Iris pigment epithelial cell (primary cell): Measurements from ENCODE around the gene MCTP1.

Experiments used
- DNase-seq: peaks from one replicate; pipeline ENCODE4 v3.0.0-alpha.2; 2011; ENCODE audit warnings: low read depth

The MCTP1 gene

DNA sequence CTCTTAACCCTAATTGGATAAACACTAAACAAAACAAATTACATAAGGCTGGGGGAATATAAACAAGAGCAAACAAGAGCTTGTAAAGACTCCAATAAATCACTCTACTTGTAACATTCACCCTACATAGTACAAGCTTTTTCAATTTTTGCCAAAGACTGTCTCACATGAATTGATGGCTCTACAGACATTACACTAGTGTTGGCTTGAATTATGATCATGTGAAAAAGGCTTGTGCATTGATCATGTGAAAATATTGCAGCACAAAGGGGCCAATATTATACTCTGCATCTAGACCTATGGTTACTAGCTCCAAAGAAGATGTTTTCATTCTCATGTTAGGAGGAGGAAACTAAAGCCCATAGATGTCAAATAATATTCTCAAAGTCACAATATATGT is 212.6 kb downstream of the MCTP1 start:
- DNase-seq: no peak

DNA sequence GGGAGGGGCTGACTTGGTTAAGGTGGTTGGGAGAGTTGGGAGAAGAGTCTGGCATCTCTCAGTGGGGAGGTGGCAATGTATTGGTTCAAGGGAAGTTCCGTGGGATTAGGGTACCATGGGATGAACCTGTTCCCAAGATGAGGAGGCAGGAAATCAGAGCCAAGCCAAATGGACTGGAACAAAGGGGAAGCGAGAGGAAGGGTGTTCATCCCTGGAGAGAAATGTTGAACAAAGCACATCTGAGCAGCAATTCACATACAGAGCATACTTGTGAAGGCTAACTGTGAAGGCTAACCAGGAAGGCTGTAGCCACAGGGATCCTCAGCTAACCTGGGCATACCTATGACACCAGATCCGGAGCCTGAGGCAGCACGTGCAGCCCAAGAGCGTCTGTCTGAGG is 214.0 kb downstream of the MCTP1 start:
- DNase-seq: no peak

DNA sequence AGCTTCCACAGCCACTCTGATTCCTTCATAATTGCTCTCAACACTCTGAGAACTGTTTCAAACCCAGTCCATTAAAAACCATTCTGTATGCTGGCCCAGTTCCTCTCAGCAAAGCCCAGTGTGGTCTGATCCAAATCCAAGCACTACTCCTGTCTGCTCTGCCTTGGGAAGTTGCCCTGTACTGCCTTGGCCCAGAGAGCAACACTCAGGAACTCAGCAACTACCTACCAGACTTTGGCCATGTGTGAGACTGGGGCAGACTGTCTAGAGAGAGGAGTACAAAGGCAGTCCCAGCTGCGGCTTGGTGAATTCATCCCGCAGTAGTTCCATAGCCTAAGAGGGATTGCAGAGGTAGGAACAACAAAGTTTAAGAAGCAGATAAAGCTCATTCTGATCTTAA is 214.4 kb downstream of the MCTP1 start:
- no peak for DNase-seq

DNA sequence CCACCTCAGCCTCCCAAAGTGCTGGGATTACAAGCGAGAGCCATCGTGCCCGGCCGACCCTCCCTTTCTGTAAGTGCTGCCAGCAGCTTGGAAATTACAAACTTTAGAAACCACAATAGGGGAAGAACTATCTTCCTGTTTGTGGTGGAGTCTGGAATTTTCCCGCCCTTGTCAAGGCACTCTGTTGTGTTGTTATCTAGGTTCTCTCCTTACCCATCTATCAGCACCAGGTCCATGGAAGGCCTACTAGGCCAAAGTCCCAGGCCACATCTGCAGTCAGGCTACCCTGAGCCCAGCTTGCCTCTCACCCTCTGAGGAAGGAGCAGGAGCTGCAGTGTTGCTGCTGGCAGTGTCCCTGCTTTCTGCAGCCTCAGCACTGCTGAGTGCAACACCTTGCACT is 214.9 kb downstream of the MCTP1 start:
- peak; percentile 23 for DNase-seq

DNA sequence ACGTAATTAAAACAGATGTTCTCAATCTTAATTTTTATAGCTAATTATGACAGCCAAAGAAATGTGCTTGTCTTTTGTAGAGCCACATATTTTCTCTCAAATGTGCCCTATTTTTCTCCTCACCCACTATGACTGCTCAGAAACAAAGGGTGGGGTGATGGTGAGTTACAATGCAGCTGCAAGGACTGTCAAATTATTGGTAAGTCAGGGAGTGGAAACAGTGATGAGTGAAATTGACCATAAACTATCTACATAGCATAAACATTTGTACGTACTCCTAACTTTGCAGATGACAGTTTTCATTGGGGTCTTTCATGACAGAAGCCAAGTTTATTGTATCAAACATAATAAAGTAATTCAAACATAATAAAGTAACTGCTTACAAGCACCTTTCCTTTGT is 215.9 kb downstream of the MCTP1 start:
- no peak for DNase-seq

DNA sequence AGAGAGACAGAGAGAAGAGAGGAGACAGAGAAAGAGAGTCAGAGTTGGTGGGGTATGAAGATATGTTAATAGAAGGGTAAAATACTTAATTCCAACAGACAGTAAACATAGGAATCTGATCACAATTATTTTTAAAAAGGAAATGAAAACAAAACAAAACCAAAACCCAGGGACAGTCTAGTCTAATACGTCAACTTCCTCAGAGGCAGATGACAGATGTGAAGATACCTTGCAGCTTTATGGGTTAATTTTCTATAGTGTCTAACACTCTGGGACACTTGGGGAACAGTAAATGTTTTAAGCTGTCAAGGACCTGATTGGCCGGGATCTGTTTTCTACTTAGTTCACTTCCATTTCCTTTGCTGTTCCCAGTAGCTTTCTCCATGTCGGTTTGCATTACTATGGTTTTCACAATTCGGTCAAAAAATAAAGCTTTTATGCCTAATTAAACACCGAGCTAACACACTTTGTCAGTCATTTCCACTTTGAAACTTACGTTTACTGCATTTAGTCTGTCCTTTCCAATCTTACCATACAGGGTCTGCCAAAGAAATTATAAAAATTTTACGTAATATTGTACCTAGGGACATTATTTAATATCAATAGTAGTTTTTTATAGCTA is 216.5 kb downstream of the MCTP1 start:
- DNase-seq: no peak

DNA sequence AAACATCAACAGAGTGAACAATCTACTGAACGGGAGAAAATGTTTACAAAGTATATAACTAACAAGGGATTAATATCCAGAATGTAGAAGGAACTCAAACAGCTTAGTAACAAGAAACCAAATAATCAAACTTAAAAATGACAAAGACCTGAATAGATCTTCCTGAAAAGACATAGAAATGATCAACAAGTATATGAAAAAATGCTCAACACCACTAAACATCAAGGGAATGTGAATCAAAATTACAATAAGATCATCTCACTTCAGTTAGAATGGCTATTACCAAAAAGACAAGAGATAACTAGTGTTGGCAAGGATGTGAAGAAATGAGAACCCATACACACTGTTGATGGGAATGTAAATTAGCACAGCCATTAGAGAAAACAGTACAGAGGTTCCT is 218.8 kb downstream of the MCTP1 start:
- DNase-seq: no peak

DNA sequence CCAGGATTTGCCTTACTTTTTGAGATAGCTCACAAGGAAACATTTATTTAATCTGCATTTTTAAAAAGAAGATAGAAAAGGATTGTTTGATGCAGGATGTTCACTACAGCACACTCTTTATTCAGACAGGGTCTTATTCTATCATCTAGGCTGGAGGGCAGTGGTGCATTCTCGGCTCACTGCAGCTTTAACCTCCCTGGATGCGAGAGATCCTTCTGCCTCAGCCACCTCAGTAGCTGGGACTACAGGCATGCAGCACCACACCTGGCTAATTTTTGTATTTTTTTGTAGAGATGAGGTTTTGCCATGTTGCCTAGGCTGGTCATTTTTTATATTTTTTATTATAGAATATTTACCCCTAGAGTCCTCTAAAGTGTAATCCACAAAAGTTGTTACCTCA is 221.4 kb downstream of the MCTP1 start:
- no peak for DNase-seq

DNA sequence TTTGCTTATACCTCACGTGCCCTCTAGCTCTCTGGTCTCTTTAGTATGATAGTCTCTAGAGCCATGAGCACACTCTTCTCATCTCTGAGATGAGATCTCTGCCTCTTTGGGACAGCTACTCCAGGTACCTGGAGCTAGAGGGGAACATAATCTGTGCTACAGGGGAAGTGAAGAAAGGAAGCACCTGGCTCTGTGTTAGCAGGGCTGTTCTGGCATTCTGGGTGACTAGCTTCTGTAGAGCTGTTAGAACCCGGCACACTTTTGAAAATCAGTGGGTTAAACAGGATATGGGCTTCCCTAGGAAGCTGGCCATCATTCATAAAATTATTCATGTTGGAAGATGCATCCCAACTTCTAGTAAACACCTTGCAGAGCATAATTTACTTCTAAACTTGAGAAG is 224.8 kb downstream of the MCTP1 start:
- DNase-seq: no peak

DNA sequence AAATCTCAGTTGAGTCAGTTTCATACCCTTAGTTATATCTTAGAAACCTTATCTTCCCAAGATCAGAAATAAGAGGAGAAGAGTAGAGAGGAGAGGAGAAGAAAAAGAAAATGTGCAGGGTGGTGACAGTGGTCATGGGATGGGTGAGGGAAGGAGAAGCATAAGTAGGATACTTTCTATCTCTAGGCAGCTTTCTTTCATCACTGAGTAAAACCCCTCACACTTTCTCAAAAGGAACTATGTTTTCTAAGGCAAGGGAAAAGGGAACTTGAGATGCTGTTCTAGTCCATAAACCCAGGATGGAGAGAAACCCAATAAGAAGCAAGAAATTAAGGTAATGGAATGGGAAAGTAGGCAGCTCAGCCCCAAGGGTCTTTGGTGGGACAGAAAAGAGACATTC is 225.3 kb downstream of the MCTP1 start:
- DNase-seq: no peak

DNA sequence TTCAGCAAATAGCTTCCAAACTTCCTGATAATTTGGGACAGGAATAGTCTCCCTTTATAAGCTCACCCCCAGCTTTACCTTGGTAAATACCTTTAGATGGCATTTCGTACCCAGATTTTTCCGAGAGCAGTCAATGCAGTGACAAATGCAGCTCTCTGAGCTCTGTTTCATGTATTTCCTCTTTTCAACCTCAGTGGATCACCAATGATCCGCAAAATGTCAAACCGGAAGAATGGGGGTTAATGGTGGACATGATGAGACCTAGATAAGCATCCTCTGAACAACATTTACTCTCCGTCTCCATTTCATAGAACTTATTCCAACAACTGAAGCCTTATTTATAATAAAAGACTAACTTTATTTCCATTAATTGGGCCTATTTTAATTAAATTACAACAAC is 227.3 kb downstream of the MCTP1 start:
- no peak for DNase-seq

DNA sequence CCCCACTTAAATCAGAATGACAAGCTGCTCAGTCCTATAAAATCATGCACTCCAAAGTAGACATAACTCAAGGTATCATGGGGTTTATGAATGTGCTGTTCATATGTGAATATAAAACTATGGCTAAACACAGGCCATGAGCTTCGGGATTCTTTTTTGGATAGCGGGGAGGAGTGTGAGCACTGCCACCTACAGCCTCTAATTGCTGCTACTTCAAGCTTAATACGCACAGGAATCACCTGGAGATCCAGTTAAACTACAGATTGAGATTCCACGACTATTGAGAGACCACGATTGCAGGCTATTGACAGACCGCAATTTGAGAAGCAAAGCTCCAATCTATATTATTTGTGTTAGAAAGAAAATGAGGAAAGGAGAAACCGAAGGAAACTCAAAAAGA is 231.6 kb downstream of the MCTP1 start:
- DNase-seq: no peak

DNA sequence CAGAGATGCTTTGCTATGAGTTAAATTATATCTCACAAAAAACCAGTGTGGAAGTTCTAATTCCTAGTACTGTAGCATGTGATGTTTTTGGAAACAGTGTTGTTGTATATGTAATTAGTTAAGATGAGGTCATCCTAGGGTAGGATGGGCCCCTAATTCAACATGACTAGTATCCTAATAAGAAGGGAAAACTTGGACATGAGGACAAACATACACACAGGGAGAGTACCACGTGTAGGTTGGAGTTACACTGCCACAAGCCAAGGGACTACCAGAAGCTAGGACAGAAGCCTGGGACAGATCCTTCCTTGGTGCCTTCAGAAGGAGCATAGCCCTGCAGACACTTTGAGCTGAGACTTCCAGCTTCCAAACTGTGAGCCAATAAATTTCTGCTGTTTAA is 234.2 kb downstream of the MCTP1 start:
- DNase-seq: no peak

DNA sequence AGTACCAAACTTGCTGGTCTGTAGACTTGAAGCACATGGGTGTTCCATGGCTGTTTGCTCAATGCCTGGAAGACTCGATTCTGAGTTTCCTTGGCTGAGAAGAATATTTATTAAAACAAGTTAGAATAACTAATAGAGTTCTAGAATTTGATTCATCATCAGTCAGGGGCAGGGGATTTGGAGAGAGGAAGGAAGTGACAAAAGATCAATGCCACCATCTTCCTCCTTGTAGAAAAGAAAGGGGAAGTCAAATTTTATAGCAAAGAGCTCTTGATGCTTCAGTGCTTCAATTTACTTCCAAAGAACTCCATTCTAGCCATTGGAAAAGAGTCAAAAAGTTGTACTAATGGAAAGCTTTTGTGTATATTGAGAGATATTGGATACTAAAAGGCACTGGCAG is 236.3 kb downstream of the MCTP1 start:
- DNase-seq: no peak

DNA sequence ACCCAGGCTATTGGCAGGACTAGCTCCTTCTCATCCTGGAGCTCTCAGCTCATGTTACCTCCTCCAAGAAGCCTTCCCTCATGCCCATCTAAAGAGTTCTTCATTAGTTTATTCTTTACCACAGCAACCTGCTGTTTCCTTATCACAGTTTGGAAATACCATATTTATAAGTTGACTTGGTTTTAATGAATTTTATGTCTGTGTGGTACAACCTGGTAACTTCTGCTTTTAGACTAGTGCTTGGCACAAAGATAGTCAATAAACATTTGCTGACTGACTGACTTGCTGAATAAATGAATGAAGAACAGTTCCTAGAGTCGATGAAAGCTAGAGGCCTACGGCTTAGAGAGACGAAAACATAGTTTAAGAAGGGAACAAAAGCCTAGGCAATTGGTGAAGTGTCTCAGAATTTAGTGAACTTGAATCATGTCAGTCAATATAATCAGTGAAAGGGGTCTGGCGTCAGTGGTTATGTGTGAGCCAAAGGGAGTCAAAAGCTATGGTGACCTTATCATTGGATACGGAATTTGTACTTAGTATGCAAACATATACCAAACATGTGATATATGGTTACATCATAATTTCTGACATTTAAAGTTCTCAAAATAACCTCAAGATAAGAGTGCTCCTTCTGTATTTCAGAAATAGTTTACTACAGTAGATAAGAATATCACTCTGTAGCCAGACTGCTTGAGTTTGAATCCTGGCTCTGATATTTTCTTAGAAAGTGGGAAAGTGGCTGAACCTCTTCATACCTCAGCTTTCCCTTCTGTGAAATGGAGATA is 239.5 kb downstream of the MCTP1 start:
- DNase-seq: no peak

DNA sequence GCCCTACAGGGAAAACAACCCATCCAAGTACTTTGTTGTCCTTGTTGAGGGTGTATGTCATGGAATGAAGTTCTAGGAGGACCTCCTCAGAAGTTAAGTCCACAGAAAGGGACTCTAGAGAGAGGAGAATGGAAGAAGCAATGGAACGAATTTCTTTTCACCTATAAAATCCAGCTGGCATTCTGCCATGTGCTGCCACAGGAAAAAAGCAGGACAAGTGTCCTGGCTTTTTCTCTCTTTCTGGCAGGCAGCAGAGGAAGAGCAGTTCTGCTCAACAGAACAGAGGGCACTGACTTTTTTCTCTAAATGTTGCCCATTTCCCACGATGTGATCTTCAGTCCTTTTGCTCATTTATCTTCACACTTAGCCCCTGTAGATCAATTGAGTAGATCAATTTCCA is 240.8 kb downstream of the MCTP1 start:
- DNase-seq: no peak

DNA sequence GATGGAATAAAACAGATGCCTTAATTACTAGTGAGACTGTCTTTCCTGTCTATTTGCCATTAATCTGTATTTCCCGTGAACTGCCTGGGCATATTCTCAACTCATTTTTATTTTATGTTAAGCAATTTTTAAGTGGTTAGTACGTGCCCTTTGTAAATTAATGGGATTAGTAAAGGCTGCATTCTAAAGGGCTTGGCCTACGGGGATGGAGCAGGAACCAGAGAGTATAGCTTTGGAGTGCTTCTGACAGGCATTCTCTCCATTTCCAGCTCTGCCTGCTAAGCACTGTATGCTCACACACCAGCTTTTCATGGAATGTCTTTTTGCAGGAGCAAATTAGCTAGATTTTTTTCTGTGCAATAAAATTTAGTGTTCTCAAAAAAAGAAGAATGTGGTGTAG is 241.2 kb downstream of the MCTP1 start:
- no peak for DNase-seq

DNA sequence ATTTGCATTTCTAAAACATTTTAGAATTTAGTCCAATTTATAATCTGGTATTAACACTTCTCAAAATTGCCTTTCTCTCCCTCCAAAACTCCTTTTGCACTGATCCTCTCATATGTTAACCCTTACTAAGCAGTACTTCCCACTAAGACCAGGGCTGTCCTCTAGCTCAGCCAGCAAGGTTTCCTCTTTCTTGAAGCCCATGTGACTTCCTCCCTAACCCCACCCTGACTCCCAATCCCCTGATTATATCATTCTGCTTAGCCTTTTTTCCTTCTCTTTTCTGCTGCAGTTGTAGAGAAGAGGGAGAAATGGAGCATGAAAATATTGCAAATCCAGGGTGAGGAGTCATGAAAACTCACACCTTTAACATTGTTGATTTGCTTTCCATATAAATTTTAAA is 241.7 kb downstream of the MCTP1 start:
- peak; percentile 8 for DNase-seq

DNA sequence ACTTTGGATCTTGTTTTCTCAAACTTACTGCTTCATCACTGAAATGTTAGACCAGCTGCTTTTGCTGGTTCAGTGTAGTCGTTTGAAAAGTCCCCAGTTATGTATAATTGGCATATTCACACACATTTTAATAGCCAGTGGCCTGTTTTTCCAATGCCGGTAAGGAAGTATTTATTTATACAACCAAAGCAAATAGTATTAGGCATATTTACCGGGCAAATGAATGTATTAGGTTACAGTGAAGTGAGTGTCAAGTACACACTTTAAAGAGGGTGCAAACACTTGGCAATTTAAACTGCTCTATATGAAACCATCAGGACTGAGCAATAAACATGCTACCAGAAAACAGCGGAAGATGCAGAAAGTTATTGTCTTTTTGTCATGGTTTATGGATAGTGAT is 242.9 kb downstream of the MCTP1 start:
- DNase-seq: no peak

DNA sequence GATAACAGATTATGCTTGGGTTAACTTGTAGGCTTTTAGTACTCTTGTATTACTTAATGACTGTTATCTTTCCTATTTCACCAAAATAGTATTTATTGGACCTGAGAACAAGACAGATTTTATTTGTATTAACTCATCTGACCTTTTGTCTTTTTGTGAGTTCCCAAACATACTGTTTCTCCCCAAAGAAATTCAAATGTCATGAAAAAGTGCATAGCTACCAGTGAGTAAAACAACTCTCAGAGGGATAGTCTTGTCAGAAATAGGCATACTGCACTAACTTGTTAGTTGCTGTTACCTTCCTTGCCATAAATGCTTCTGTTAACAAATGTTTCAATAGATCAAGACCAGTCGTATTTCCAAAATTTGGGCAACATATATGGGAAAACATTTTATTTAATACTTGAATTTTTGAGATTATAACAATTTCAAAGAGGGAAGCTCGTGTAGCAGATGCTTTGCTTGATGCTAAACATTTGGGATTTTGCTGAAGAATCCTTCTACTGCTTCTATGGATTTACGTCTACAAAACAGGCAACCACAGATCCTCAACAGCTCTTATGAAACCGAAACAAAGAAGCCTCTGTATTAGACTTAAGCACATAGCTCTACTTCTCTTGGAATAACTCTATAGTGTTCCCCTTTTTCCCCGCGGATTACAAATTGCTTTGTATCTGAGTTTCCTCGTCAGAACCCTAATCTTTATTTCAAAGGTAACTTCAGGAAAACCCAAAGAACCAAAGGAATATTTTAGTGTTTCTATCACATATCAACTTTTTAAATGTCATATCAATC is 248.8 kb downstream of the MCTP1 start:
- peak; percentile 27 for DNase-seq

DNA sequence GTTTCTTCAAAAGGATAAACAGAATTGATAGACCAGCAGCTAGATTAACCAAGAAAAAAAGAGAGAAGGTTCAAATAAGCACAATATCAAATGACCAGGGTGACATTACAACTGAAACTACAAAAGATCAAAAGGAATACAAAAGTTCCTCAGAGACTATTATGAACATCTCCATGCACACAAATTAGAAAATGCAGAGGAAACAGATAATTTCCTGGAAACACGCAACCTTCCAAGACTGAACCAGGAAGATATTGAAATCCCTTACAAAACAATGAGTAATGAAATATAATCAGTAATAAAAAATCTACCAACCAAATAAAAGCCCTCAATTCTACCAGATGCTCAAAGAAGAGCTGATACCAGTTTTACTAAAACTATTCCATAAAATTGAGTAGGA is 252.1 kb downstream of the MCTP1 start:
- DNase-seq: no peak

DNA sequence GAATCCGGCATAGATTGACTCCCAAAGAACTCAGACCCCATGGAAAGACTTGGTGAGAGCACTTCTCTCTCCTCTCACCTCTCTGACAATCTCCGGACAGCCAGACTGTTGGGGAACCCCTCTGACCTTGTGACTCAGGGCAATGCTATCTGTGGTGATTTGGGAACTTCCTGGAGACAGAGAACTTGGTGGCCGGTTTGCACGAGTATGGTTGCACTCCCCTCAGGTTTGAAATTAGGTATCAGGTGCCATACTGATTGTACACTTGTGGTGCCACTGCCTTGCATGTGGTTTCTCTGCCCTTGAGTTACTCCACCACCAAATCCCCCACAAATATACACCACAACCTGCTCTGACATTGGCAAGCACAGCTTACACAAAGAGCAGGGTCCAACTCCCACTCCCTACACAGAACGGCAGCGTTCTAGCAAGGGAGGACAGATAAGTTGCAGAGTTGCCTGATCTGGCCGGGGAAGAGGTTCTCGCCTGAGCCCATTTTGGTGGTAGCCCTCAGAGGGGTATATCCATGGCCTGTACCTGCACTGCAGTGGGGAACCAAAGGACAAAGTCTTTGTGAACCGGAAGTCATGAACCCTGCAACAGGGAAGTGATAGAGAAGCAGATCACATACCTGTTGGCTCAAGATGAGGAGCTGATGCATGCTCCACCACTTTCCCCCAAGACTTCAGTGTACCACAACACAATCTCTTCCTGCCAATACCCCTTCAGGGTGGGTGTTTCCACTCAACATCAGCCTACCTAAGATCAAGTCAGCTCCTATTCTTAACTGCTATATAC is 255.1 kb downstream of the MCTP1 start:
- DNase-seq: peak; percentile 7
